ENCODE results near the gene SIGLEC14.

DNA sequence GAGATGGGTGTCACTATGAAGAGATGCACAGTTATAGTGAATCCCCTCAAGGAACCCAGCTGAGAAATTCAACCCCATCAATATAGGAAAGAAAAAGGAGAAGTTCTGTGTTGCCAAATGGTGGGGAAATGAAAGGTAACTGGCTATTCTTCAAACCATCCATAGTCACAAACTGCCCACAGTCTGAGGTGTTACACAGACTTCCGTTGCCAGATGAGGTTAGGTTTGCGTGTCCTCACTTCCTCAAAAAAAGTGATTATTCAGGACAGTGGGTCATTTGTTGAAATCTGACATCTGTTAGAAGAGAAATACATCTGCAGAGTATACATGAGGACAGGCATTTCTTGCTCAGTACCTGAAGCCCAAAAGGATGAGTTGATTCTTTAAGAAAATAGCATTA is 25.4 kb downstream of the SIGLEC14 start:
- TF ChIP-seq POLR2A (IDR thresholded peaks at IDR 0.05), result no peak
- TF ChIP-seq, protein P1, sequence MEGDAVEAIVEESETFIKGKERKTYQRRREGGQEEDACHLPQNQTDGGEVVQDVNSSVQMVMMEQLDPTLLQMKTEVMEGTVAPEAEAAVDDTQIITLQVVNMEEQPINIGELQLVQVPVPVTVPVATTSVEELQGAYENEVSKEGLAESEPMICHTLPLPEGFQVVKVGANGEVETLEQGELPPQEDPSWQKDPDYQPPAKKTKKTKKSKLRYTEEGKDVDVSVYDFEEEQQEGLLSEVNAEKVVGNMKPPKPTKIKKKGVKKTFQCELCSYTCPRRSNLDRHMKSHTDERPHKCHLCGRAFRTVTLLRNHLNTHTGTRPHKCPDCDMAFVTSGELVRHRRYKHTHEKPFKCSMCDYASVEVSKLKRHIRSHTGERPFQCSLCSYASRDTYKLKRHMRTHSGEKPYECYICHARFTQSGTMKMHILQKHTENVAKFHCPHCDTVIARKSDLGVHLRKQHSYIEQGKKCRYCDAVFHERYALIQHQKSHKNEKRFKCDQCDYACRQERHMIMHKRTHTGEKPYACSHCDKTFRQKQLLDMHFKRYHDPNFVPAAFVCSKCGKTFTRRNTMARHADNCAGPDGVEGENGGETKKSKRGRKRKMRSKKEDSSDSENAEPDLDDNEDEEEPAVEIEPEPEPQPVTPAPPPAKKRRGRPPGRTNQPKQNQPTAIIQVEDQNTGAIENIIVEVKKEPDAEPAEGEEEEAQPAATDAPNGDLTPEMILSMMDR (IDR thresholded peaks at IDR 0.05), result no peak

Data from body of pancreas (tissue), 4 donors.